Trophoblast cell (in vitro differentiated cells and primary cell): ENCODE results near the gene PDHX.

Experiments used
- DNase-seq, 2 donors: peaks; one replicate each; pipeline ENCODE4 v3.0.0-alpha.2; 2016
- H2AFZ ChIP-seq: 2 replicates; pipeline ENCODE4 v1.6.1; 2013; ENCODE audit warnings: low read length, moderate library complexity, mild to moderate bottlenecking; ENCODE audit not compliant: insufficient read depth, poor library complexity
- H2AK5ac ChIP-seq: 2 replicates; pipeline ENCODE4 v1.6.1; 2013; ENCODE audit warnings: mild to moderate bottlenecking, low read length
- H2BK120ac ChIP-seq: 2 replicates; pipeline ENCODE4 v1.6.1; 2013; ENCODE audit warnings: low read length, mild to moderate bottlenecking, moderate library complexity; ENCODE audit not compliant: insufficient read depth, poor library complexity
- H2BK12ac ChIP-seq: 2 replicates; pipeline ENCODE4 v1.6.1; 2013; ENCODE audit warnings: mild to moderate bottlenecking, low read length, moderate library complexity
- H2BK5ac ChIP-seq: 2 replicates; pipeline ENCODE4 v1.6.1; 2013; ENCODE audit warnings: low read length, low read depth, moderate library complexity, mild to moderate bottlenecking; ENCODE audit not compliant: poor library complexity
- H3K14ac ChIP-seq: 2 replicates; pipeline ENCODE4 v1.6.1; 2013; ENCODE audit warnings: mild to moderate bottlenecking, low read length
- H3K18ac ChIP-seq: 2 replicates; pipeline ENCODE4 v1.6.1; 2013; ENCODE audit warnings: mild to moderate bottlenecking, low read length
- H3K23ac ChIP-seq: 2 replicates; pipeline ENCODE4 v1.6.1; 2013; ENCODE audit warnings: low read length
- H3K27ac ChIP-seq: 2 replicates; pipeline ENCODE4 v1.5.1; 2013; ENCODE audit warnings: low read depth, mild to moderate bottlenecking, inconsistent platforms, low read length, moderate library complexity
- H3K27me3 ChIP-seq: 2 replicates; pipeline ENCODE4 v1.6.1; 2013; ENCODE audit warnings: inconsistent platforms, mild to moderate bottlenecking, low read length, moderate library complexity; ENCODE audit not compliant: insufficient read depth
- H3K36me3 ChIP-seq, 2 experiments: 1 replicate in 1 of 2; 2 replicates in 1 of 2; pipeline ENCODE4 v1.6.1; 2013; ENCODE audit warnings: low read length in 2 of 2, mild to moderate bottlenecking in 2 of 2, moderate library complexity in 1 of 2; ENCODE audit not compliant: insufficient read depth in 2 of 2, control insufficient read depth in 1 of 2
- H3K4ac ChIP-seq: 2 replicates; pipeline ENCODE4 v1.6.1; 2013; ENCODE audit warnings: low read depth, mild to moderate bottlenecking, low read length, moderate library complexity
- H3K4me1 ChIP-seq, 2 experiments: 1 replicate in 1 of 2; 2 replicates in 1 of 2; pipeline ENCODE4 v1.6.1; 2013; ENCODE audit warnings: low read length in 2 of 2, mild to moderate bottlenecking in 2 of 2, moderate library complexity in 1 of 2; ENCODE audit not compliant: insufficient read depth in 2 of 2, control insufficient read depth in 1 of 2
- H3K4me2 ChIP-seq: 2 replicates; pipeline ENCODE4 v1.6.1; 2013; ENCODE audit warnings: inconsistent platforms, mild to moderate bottlenecking, low read length, moderate library complexity
- H3K4me3 ChIP-seq: 2 replicates; pipeline ENCODE4 v1.5.1; 2013; ENCODE audit warnings: mild to moderate bottlenecking, low read depth, low read length, inconsistent platforms
- H3K79me1 ChIP-seq: one replicate; pipeline ENCODE4 v1.6.1; 2013; ENCODE audit warnings: low read length
- H3K79me2 ChIP-seq: 2 replicates; pipeline ENCODE4 v1.6.1; 2013; ENCODE audit warnings: low read length, mild to moderate bottlenecking; ENCODE audit not compliant: control insufficient read depth, insufficient read depth, poor library complexity
- H3K9ac ChIP-seq: 2 replicates; pipeline ENCODE4 v1.6.1; 2013; ENCODE audit warnings: mild to moderate bottlenecking, low read length
- H3K9me3 ChIP-seq: 2 replicates; pipeline ENCODE4 v1.6.1; 2013; ENCODE audit warnings: low read depth, mild to moderate bottlenecking, control low read depth, inconsistent platforms, low read length; ENCODE audit not compliant: insufficient read depth
- H4K12ac ChIP-seq: 2 replicates; pipeline ENCODE4 v1.6.1; 2013; ENCODE audit warnings: low read depth, mild to moderate bottlenecking, low read length, moderate library complexity
- H4K8ac ChIP-seq: 2 replicates; pipeline ENCODE4 v1.6.1; 2013; ENCODE audit warnings: low read depth, mild to moderate bottlenecking, low read length, moderate library complexity
- H4K91ac ChIP-seq: one replicate; pipeline ENCODE4 v1.6.1; 2013; ENCODE audit warnings: low read depth, mild to moderate bottlenecking, low read length, moderate library complexity
- WGBS: extraction: QIAGEN DNeasy Blood & Tissue Kit; methylation state at CpG from one replicate; pipeline ENCODE4 v1.1.7; 2013; ENCODE audit warnings: missing lambda C conversion rate; ENCODE audit not compliant: insufficient read length, insufficient coverage; ENCODE audit errors: extremely low coverage; 5-methylcytosine and 5-hydroxymethylcytosine counted together

PDHX gene

DNA sequence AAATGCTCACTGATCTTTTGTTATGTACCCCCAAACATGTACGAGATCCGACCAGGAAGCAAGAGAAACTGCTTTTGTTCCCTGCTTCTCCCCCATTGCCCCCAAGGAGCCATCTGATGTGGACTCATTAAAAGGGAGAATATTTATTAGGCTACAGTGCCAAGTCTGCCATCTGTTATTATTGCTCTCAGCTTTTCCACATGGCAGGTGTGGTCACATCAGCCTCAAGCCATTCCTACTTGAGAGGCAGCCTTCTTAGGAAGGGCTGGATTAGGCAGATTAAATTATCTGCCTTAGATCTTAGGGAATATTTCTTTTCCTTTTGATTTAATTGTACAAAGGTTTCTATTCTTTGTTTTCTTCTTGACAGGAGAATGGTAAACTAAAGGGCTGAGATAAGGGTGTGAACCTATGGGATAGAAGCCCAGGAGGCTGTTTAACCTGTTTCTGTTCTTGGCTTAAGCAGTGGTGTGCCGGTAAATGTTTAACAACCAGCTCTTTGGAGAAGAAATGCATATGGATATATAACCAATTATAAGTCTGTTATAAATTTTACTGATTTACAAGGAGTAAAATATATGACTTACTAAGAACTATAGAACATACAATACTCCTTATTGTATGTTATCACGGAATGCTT, 88.8 kb downstream of the PDHX start:
- no peak overlapping the region for H2AK5ac ChIP-seq
- H3K4me3 ChIP-seq: no peak overlapping the region
- H3K36me3 ChIP-seq: no peaks in the 10 kb centered on the region
- no peak for DNase-seq
- no peaks in the 10 kb centered on the region for H3K27me3 ChIP-seq
- no peaks in the 10 kb centered on the region for H3K79me1 ChIP-seq
- no CpG with 5 or more reads among the region's 4 CpGs for WGBS
- H3K4me1 ChIP-seq: peaks cover 0 to 2% of the 10 kb centered on the region in 2 experiments
- H3K9me3 ChIP-seq: no peaks in the 10 kb centered on the region
- no peak overlapping the region for H4K8ac ChIP-seq
- no peak overlapping the region for H3K18ac ChIP-seq
- H4K12ac ChIP-seq: no peak overlapping the region
- H3K27ac ChIP-seq: no peak overlapping the region
- no peak overlapping the region for H2BK12ac ChIP-seq
- H3K14ac ChIP-seq: no peak overlapping the region
- H2AFZ ChIP-seq: no peak overlapping the region
- no peak overlapping the region for H3K23ac ChIP-seq
- no peaks in the 10 kb centered on the region for H3K79me2 ChIP-seq
- no peak overlapping the region for H2BK120ac ChIP-seq
- no peak overlapping the region for H2BK5ac ChIP-seq
- no peak overlapping the region for H3K9ac ChIP-seq
- H3K4ac ChIP-seq: no peak overlapping the region
- H3K4me2 ChIP-seq: no peak overlapping the region
- no peak overlapping the region for H4K91ac ChIP-seq

- Histone ChIP-seq H3K9me3 (no peaks in the 10 kb centered on the region), H3K9ac (no peak overlapping the region), H3K4me1 (peaks cover 0 to 2% of the 10 kb centered on the region in 2 experiments), H3K18ac (no peak overlapping the region), H4K8ac (no peak overlapping the region), H2BK12ac (no peak overlapping the region), H3K4ac (no peak overlapping the region), H3K23ac (no peak overlapping the region), H3K14ac (no peak overlapping the region), H3K27ac (no peak overlapping the region), H2BK120ac (no peak overlapping the region), H2BK5ac (no peak overlapping the region), H3K4me2 (no peak overlapping the region), H4K91ac (no peak overlapping the region), H2AFZ (no peak overlapping the region), H3K27me3 (no peaks in the 10 kb centered on the region), H3K4me3 (no peak overlapping the region), H3K79me2 (no peaks in the 10 kb centered on the region), H3K36me3 (no peaks in the 10 kb centered on the region), H4K12ac (no peak overlapping the region), H2AK5ac (no peak overlapping the region), H3K79me1 (no peaks in the 10 kb centered on the region)
- DNase-seq: peak; percentile 25 to 32
- WGBS: no CpG with 5 or more reads among the region's 8 CpGs
These were observed 90.1 kb downstream of the PDHX start for GRCh38 chr11:35006389-35007128.

- H3K14ac ChIP-seq: no peak overlapping the region
- H3K4me3 ChIP-seq: no peak overlapping the region
- H3K36me3 ChIP-seq: no peaks in the 10 kb centered on the region
- H3K9ac ChIP-seq: no peak overlapping the region
- H2AK5ac ChIP-seq: no peak overlapping the region
- no peaks in the 10 kb centered on the region for H3K27me3 ChIP-seq
- H2AFZ ChIP-seq: no peak overlapping the region
- H3K4me2 ChIP-seq: no peak overlapping the region
- H3K27ac ChIP-seq: no peak overlapping the region
- WGBS: no CpG with 5 or more reads among the region's 2 CpGs
- H3K79me1 ChIP-seq: no peaks in the 10 kb centered on the region
- H4K91ac ChIP-seq: no peak overlapping the region
- no peak overlapping the region for H3K18ac ChIP-seq
- no peak overlapping the region for H2BK5ac ChIP-seq
- no peak for DNase-seq
- H2BK120ac ChIP-seq: no peak overlapping the region
- no peak overlapping the region for H2BK12ac ChIP-seq
- no peaks in the 10 kb centered on the region for H3K79me2 ChIP-seq
- peaks cover 0 to 2% of the 10 kb centered on the region in 2 experiments for H3K4me1 ChIP-seq
- no peak overlapping the region for H3K23ac ChIP-seq
- no peak overlapping the region for H4K8ac ChIP-seq
- no peak overlapping the region for H4K12ac ChIP-seq
- H3K4ac ChIP-seq: no peak overlapping the region
- no peaks in the 10 kb centered on the region for H3K9me3 ChIP-seq
These were observed 90.9 kb downstream of the PDHX start for GRCh38 chr11:35007277-35007676.

GRCh38 chr11:35009191-35009943, 92.9 kb downstream of the PDHX start:
- Histone ChIP-seq H4K12ac (no peak overlapping the region), H2BK5ac (no peak overlapping the region), H3K27me3 (no peaks in the 10 kb centered on the region), H3K27ac (no peak overlapping the region), H3K4me2 (no peak overlapping the region), H3K14ac (no peak overlapping the region), H2AFZ (no peak overlapping the region), H3K79me1 (peaks cover 2% of the 10 kb centered on the region), H3K9me3 (no peaks in the 10 kb centered on the region), H3K18ac (no peak overlapping the region), H3K79me2 (no peaks in the 10 kb centered on the region), H4K91ac (no peak overlapping the region), H3K9ac (no peak overlapping the region), H2BK12ac (no peak overlapping the region), H3K36me3 (no peaks in the 10 kb centered on the region), H3K4ac (no peak overlapping the region), H3K4me1 (no peaks in the 10 kb centered on the region), H4K8ac (no peak overlapping the region), H3K23ac (no peak overlapping the region), H3K4me3 (no peak overlapping the region), H2AK5ac (no peak overlapping the region), H2BK120ac (no peak overlapping the region)
- DNase-seq: peak in 1 of 2 donors; percentile 33
- no CpG with 5 or more reads among the region's 5 CpGs for WGBS
